HepG2 (cell line): ENCODE results near the gene TPM2. TPM values are rescaled to one million over a fixed set of nuclear protein-coding genes. Genes with fewer than 3 reads are reported as not detected.

Experiments used
- ARID3A ChIP-seq: IDR thresholded peaks from 2 replicates; pipeline ENCODE4 v1.6.1; 2012; ENCODE audit warnings: low read depth, low read length, improper control_type of control experiment
- CBX1 ChIP-seq: IDR thresholded peaks from one replicate; pipeline ENCODE4 v1.6.1; 2016; ENCODE audit warnings: antibody characterized with exemption, low read depth
- CEBPZ ChIP-seq: IDR thresholded peaks from 2 replicates; pipeline ENCODE4 v1.6.1; 2012; ENCODE audit warnings: low read length, improper control_type of control experiment
- GATAD2A ChIP-seq: IDR thresholded peaks from 2 replicates; pipeline ENCODE4 v1.6.1; 2016
- GTF2F1 ChIP-seq: fragments of 150-350 bp; IDR thresholded peaks from 2 replicates; pipeline ENCODE4 v1.6.1; 2014; ENCODE audit warnings: low read length
- HNRNPLL ChIP-seq: fragments of 200-400 bp; formaldehyde crosslinking; IDR thresholded peaks from 2 replicates; pipeline ENCODE4 v1.6.1; 2017; ENCODE audit warnings: mild to moderate bottlenecking, low read depth, low read length; ENCODE audit not compliant: poor library complexity, severe bottlenecking
- HOXA5 ChIP-seq: sonication (generic); formaldehyde crosslinking; IDR thresholded peaks from 2 replicates; pipeline ENCODE4 v1.4.0; 2020; ENCODE audit warnings: missing genetic modification reagents
- MIER3 ChIP-seq: IDR thresholded peaks from 2 replicates; pipeline ENCODE4 v1.6.1; 2016; ENCODE audit warnings: missing compliant biosample characterization, borderline replicate concordance
- MTERF4 ChIP-seq: sonication (generic); formaldehyde crosslinking; IDR thresholded peaks from 2 replicates; pipeline ENCODE4 v1.8.0; 2023; ENCODE audit warnings: mild to moderate bottlenecking, missing genetic modification reagents
- RFX5 ChIP-seq: IDR thresholded peaks from 2 replicates; pipeline ENCODE4 v1.6.1; 2011; ENCODE audit warnings: low read depth, low read length, improper control_type of control experiment
- SP4 ChIP-seq: sonication (generic); formaldehyde crosslinking; IDR thresholded peaks from 2 replicates; pipeline ENCODE4 v1.8.1; 2023; ENCODE audit warnings: mild to moderate bottlenecking, missing genetic modification reagents
- ZBTB20 ChIP-seq: sonication (generic); formaldehyde crosslinking; IDR thresholded peaks from 2 replicates; pipeline ENCODE4 v1.8.1; 2023; ENCODE audit warnings: missing genetic modification reagents, low read depth, mild to moderate bottlenecking, borderline replicate concordance
- ZKSCAN1 ChIP-seq: fragments of 150-350 bp; IDR thresholded peaks from 2 replicates; pipeline ENCODE4 v1.6.1; 2014; ENCODE audit warnings: low read length
- ZMYM4 ChIP-seq: sonication (generic); formaldehyde crosslinking; IDR thresholded peaks from 2 replicates; pipeline ENCODE4 v1.8.1; 2023; ENCODE audit warnings: mild to moderate bottlenecking, missing genetic modification reagents
- ZNF17 ChIP-seq: sonication (generic); formaldehyde crosslinking; IDR thresholded peaks from 2 replicates; pipeline ENCODE4 v1.5.0; 2020; ENCODE audit warnings: mild to moderate bottlenecking, missing genetic modification reagents
- ZNF264 ChIP-seq: sonication (generic); formaldehyde crosslinking; IDR thresholded peaks from 2 replicates; pipeline ENCODE4 v1.4.0; 2020; ENCODE audit warnings: missing genetic modification reagents
- ZNF280D ChIP-seq: sonication (generic); formaldehyde crosslinking; IDR thresholded peaks from 2 replicates; pipeline ENCODE4 v1.5.1; 2020; ENCODE audit warnings: mild to moderate bottlenecking, missing genetic modification reagents
- ZNF44 ChIP-seq: sonication (generic); formaldehyde crosslinking; IDR thresholded peaks from 2 replicates; pipeline ENCODE4 v1.5.1; 2020; ENCODE audit warnings: mild to moderate bottlenecking, missing genetic modification reagents
- ZNF720 ChIP-seq: sonication (generic); formaldehyde crosslinking; IDR thresholded peaks from 2 replicates; pipeline ENCODE4 v1.4.0; 2020; ENCODE audit warnings: missing genetic modification reagents
- ZNF773 ChIP-seq: sonication (generic); formaldehyde crosslinking; IDR thresholded peaks from 2 replicates; pipeline ENCODE4 v1.4.0; 2020; ENCODE audit warnings: missing genetic modification reagents, borderline replicate concordance
- ZNF841 ChIP-seq: sonication (generic); formaldehyde crosslinking; IDR thresholded peaks from 2 replicates; pipeline ENCODE4 v1.8.1; 2023; ENCODE audit warnings: missing genetic modification reagents, borderline replicate concordance
- polyA plus RNA-seq, 8 experiments: library from polyadenylated mRNA; depleted of rRNA in 3 of 8; stranded (reverse) in 7 of 8; unstranded in 1 of 8; fragments of >200 nt; fragmentation: Illumina TruSeq in 4 of 8; extraction: Trizol in 4 of 8; gene quantifications; 2 replicates each; pipeline versions ENCODE4 v1.2.1 to v1.2.3, GENCODE V29; 2011 to 2016; ENCODE audit warnings: low read depth in 4 of 8, missing spikeins in 1 of 8, mixed read lengths in 1 of 8; ENCODE audit not compliant: insufficient read depth in 1 of 8
- total RNA-seq, 5 experiments: library from RNA; depleted of rRNA; stranded (reverse); fragments of >200 nt; fragmentation: Illumina TruSeq; extraction: Trizol; gene quantifications; 2 replicates each; pipeline ENCODE4 v1.2.3, GENCODE V29; 2016; ENCODE audit warnings: low read depth in 1 of 5

Gene TPM2
- total and polyA plus RNA-seq, 2 of the 13 experiments (the other 11 are each of a cell fraction or from before 2014, with no cell fraction given), result 3.1 to 10.7 TPM

- peak; percentile 92 for TF ChIP-seq ZMYM4 (CRISPR knock-in tag)
- peak; percentile 52 for TF ChIP-seq GATAD2A (CRISPR knock-in tag)
- TF ChIP-seq HNRNPLL, result peak; percentile 51
- 0 out of 2 replicates have a peak, but pooled peaks have one; percentile 48 for TF ChIP-seq ZBTB20
- no peak for TF ChIP-seq ZNF720
- no peak for TF ChIP-seq ZNF17
- no peak for TF ChIP-seq CEBPZ
- peak; percentile 96 for TF ChIP-seq ZNF841
- TF ChIP-seq MTERF4 (CRISPR knock-in tag), result no peak
- no peak for TF ChIP-seq ZNF44 (CRISPR knock-in tag)
- TF ChIP-seq CBX1, result peak; percentile 86
- no peak for TF ChIP-seq ZNF773
- TF ChIP-seq ZNF280D (CRISPR knock-in tag), result no peak
- TF ChIP-seq HOXA5 (CRISPR knock-in tag), result 0 out of 2 replicates have a peak, but pooled peaks have one; percentile 32
- TF ChIP-seq RFX5, result no peak
- peak; percentile 83 for TF ChIP-seq SP4
- TF ChIP-seq ARID3A, result no peak
- TF ChIP-seq MIER3, result peak; percentile 40; the same call in 1 of the 2 replicates
- TF ChIP-seq GTF2F1, result no peak
- peak; percentile 56; the same call in 1 of the 2 replicates for TF ChIP-seq ZNF264
- TF ChIP-seq ZKSCAN1, result no peak
Observed at GRCh38 chr9:35664531-35665470, 24.9 kb downstream of the TPM2 start, which contains the start of gene ARHGEF39 (continued).
